ENCODE results near the gene HTRA3.

The HTRA3 gene

GRCh38 chr4:8321220-8321619 is 51.7 kb downstream of the HTRA3 start:
- no peak for DNase-seq (ENCODE audit: low read depth)
- no peak for TF ChIP-seq CTCF (conservative IDR thresholded peaks at IDR 0.05; ENCODE audit: low read length)
- no peak overlapping the region for H3K4me3 ChIP-seq (ENCODE audit: low read length)

DNA sequence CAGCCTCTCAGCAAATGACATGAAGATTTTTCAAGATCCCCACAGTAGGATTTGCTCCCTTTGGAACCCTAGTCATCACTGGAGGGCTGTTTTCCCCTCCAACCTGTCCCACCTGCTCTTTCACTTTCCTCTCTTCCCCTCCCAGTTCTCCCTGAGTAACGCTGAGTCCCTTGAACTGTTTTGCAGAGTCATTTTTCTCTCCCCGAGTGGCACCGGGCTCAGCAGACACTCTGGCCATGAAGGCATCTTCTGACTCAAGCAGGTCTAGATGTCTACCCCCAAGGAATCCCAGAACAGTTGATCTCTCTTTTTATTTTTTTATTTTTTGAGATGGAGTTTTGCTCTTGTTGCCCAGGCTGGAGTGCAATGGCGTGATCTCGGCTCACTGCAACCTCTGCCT is 52.2 kb downstream of the HTRA3 start:
- H3K4me3 ChIP-seq (ENCODE audit: low read length) = no peak overlapping the region
- DNase-seq (ENCODE audit: low read depth) = no peak
- TF ChIP-seq CTCF (conservative IDR thresholded peaks at IDR 0.05; ENCODE audit: low read length) = no peak

DNA sequence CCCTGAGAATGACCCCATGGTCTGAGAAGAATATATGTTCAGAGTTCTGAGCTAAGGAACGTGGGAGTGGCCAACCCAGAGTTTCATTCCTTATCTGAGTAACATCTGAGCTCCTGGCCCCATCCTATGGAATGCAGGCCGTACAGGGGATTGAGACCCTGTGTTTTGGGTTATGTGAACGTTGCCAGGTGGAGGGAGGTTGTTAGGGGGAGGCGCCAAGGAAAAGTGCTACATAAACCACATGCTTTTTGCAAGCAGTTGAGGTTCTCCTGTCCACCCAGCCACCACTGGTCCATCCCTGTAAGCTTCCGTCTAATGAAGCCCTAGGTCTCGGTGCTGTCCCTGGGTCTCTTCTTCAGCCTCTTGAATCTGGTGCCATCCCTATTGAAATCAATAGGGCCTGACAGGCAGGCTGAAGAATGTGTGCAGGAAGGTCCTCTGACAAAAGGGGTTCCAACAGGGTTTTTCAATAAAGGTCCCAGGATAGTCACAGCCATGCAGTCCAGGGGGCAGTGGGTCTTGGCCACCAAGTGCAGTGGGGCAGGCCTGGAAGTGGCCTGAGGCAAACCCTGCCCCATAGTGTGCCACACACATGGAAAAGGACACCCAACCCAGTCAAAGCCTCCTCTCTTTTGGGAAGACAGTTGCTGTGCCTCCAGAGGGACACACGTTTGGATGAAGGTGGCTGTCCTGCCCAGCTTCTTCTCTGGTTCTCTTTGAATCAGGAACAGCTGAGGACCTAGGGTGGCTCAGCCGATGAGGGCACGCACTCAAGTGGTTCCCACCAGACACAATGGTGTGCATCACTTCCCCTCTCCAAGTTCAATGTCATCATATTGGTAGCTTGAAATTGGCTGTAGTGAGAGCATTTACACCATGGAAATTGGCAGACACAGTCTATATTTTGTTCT is 53.5 kb downstream of the HTRA3 start:
- H3K4me3 ChIP-seq (ENCODE audit: low read length) = no peak overlapping the region
- DNase-seq (ENCODE audit: low read depth) = no peak
- TF ChIP-seq CTCF (conservative IDR thresholded peaks at IDR 0.05; ENCODE audit: low read length) = no peak

GRCh38 chr4:8323947-8324555 is 54.5 kb downstream of the HTRA3 start:
- TF ChIP-seq CTCF (conservative IDR thresholded peaks at IDR 0.05; ENCODE audit: low read length) = no peak
- no peak for DNase-seq (ENCODE audit: low read depth)
- H3K4me3 ChIP-seq (ENCODE audit: low read length) = no peak overlapping the region

DNA sequence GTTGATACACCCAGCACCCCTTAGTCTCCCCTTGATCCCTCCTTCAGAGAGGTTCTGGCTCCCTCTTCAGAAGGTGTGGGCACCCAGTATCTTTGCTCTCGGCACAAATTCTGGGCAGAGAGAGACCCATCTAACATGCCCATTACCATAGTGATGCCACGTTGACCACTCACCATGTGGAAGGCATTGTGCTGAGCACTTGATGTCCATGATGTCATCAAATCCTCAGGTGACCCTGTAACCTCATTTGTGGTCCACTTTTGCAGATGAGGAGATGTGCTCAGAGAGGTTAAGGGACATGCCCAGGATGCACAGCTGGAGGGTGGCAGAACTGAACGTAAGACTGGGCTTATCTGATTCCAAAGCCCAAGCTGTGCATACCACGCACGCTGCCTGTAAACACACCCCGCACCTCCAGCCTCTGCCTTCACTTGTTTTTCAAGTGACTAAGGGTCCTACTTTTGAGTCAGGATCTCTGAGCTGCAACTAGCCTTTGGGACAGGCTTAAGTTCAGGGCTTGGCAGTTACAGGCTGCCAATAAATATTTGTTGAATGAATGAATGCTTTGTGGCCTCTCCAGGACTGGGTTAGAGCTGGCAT is 55.2 kb downstream of the HTRA3 start:
- no peak for TF ChIP-seq CTCF (conservative IDR thresholded peaks at IDR 0.05; ENCODE audit: low read length)
- no peak for DNase-seq (ENCODE audit: low read depth)

DNA sequence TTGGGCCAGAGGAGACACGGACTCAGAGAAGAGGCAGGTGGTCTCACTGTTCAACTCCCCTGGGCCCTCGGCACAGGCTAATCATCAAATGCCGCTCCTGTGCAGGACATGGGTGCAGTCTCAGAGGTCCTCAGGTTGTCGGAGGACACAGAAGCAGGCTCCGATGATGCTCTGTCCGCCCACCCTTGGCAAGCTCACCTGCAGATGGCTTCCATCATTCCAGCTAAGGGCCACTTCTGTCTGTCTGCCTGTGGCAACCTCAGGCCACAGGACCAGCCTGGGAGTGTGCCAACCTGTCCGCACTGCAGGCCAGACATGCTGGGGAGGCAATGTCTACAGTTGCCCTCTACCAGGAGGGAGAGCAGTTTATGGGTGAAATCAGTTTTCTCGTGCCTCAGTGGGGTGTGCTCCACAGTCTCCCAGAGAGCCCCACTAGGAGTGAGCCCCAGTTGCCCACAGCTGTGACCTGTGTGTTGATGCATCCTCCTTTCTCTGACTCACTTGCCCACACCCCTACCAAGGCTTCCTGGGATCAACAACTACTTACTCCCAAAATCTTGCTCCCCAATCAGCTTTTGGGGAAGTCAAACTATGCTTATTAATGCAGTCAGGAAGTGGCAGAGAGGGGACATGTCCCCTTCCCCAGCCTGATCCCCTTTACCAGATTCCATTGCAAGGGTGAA is 55.9 kb downstream of the HTRA3 start:
- H3K4me3 ChIP-seq (ENCODE audit: low read length) = no peak overlapping the region
- no peak for TF ChIP-seq CTCF (conservative IDR thresholded peaks at IDR 0.05; ENCODE audit: low read length)
- DNase-seq (ENCODE audit: low read depth) = no peak

More for the DNA sequence above, 55.2 kb downstream of the HTRA3 start:
- no peak overlapping the region for H3K4me3 ChIP-seq (ENCODE audit: low read length)

All from AG10803 (cell line).